ENCODE data around the gene PTPRF. TPM values are rescaled to one million over a fixed set of nuclear protein-coding genes. Genes with fewer than 3 reads are reported as not detected.

Gene PTPRF
- total RNA-seq, 4 donors from 2014 or later: 104 to 243 (median 112) TPM

DNA sequence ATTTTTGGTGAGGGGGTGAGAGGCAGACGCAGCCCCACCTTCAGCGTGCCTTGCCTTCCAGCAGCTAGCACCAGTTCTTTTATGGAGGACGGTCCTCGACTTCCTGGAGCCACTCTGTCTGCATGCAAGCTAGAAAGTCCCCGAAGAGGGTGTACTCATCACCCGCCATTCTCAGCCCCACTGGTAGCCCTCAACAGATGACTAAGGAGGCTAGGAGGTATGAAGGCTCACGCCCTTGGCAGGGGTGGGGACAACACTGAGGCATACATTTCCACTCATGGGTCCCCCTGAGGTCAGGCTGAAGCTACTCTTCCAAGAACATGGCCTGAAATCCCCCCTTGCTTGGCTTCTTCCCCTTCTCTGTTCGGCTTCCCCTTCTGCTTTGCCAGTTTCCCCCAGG is 8.9 kb upstream of the PTPRF start:
- intact Hi-C loops (cut with DNase I): loop anchor here (10.0 kb wide), 1 partner anchor 233 kb away; no protein-coding TSS in a partner anchor
- TF ChIP-seq POLR2A (IDR thresholded peaks at IDR 0.05): no peak
- TF ChIP-seq, protein P1, sequence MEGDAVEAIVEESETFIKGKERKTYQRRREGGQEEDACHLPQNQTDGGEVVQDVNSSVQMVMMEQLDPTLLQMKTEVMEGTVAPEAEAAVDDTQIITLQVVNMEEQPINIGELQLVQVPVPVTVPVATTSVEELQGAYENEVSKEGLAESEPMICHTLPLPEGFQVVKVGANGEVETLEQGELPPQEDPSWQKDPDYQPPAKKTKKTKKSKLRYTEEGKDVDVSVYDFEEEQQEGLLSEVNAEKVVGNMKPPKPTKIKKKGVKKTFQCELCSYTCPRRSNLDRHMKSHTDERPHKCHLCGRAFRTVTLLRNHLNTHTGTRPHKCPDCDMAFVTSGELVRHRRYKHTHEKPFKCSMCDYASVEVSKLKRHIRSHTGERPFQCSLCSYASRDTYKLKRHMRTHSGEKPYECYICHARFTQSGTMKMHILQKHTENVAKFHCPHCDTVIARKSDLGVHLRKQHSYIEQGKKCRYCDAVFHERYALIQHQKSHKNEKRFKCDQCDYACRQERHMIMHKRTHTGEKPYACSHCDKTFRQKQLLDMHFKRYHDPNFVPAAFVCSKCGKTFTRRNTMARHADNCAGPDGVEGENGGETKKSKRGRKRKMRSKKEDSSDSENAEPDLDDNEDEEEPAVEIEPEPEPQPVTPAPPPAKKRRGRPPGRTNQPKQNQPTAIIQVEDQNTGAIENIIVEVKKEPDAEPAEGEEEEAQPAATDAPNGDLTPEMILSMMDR (IDR thresholded peaks at IDR 0.05): no peak
- no peak overlapping the region for H3K27ac ChIP-seq
- DNase-seq: no peak
- H3K27me3 ChIP-seq: peaks cover 0 to 40% (median 0%) of the 10 kb centered on the region in 4 donors
- no peaks in the 10 kb centered on the region for H3K4me1 ChIP-seq
- no peaks in the 10 kb centered on the region for H3K9me3 ChIP-seq
- no peaks in the 10 kb centered on the region for H3K36me3 ChIP-seq
- WGBS, 2 donors: 66 to 84% methylated on average over 4 to 8 of the region's 8 CpGs
- H3K4me3 ChIP-seq: no peak overlapping the region

DNA sequence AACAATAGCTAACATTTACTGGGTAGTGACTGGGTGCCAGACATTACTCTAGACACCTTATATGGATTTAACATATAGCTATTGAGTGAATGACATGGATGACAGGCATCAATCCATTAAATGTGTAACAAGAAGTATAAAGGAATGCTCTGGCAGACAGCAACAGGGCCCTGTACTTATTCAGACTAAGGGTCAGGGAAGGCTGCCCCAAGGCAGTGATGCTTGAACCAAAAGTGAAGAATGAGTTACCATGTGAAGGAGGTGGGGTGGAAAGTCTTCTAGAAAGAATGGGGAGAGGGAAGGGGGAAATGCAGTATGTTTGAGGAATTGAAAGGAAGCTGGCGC is 8.3 kb upstream of the PTPRF start:
- peaks cover 0 to 40% (median 0%) of the 10 kb centered on the region in 4 donors for H3K27me3 ChIP-seq
- no peak for TF ChIP-seq POLR2A (IDR thresholded peaks at IDR 0.05)
- TF ChIP-seq, protein P1 (IDR thresholded peaks at IDR 0.05): no peak
- no peak overlapping the region for H3K4me3 ChIP-seq
- 87 to 95% methylated on average over 1 of the region's 1 CpG for WGBS, 2 donors
- no peaks in the 10 kb centered on the region for H3K36me3 ChIP-seq
- no peak for DNase-seq
- H3K27ac ChIP-seq: no peak overlapping the region
- H3K9me3 ChIP-seq: no peaks in the 10 kb centered on the region
- intact Hi-C loops (cut with DNase I): loop anchor here (10.0 kb wide), 1 partner anchor 232 kb away; no protein-coding TSS in a partner anchor
- H3K4me1 ChIP-seq: no peaks in the 10 kb centered on the region

DNA sequence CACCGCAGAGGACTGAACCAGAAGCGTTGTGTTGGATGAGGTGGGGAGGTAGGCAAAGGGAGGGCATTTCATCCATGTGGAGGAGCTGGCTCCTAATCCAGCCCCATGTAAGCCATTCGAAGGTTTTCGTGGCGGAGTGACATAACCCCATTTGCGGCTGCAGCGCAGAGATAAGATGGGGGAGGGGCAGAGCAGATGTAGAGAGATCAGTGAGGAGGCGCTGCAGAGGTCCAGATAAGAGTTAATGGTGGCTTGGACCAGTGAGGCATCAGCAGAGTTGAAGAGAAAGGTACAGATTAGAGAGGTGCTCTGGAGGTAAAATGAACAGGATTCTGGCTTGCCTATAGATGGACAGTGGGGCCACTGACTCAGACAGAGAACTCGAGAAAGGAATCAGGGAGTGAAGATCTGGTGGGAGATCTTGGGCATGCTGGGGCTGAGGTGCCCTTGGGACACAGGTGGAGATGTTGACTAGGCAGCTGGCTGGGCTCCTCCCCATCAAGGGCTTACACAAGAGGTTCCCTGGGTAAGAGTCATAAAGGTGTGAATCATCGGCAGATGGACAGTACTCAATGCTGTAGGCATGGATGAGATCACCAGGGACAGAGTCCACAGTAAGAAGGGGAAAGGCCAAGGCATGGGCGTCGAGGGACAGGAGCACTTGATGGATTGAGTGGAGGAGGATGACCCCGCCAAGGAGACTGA is 7.8 kb upstream of the PTPRF start:
- intact Hi-C loops (cut with DNase I): loop anchor here (10.0 kb wide), 1 partner anchor 232 kb away; no protein-coding TSS in a partner anchor
- 53 to 71% methylated on average over 13 of the region's 13 CpGs for WGBS, 2 donors
- H3K27ac ChIP-seq: no peak overlapping the region
- TF ChIP-seq POLR2A (IDR thresholded peaks at IDR 0.05): no peak
- TF ChIP-seq, protein P1 (IDR thresholded peaks at IDR 0.05): no peak
- H3K4me3 ChIP-seq: no peak overlapping the region
- peaks cover 0 to 38% (median 0%) of the 10 kb centered on the region in 4 donors for H3K27me3 ChIP-seq
- no peaks in the 10 kb centered on the region for H3K9me3 ChIP-seq
- no peaks in the 10 kb centered on the region for H3K4me1 ChIP-seq
- no peak for DNase-seq
- no peaks in the 10 kb centered on the region for H3K36me3 ChIP-seq

DNA sequence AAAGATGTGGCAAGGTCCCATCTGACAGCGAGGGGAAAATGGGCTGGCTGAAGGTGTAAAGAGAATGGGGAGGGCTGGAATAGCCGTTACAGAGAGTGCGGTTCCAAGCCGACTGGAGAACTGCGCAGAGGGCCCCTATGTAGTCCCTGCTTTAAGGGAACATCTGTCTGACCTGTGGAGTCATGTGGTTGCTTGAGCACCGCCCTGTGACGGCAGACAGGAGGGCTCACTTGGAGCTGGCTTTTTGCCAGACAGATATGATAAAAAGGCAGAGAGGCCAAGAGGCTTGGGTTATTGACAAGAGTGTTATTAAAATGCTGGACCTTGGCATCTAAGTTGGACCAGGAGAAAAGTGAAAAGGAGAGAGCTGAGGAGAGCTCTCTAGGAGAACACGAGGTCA is 5.9 kb upstream of the PTPRF start:
- Histone ChIP-seq H3K36me3 (no peaks in the 10 kb centered on the region), H3K27me3 (peaks cover 0 to 21% (median 0%) of the 10 kb centered on the region in 4 donors), H3K4me3 (no peak overlapping the region), H3K27ac (no peak overlapping the region), H3K4me1 (peaks cover 0 to 10% (median 4%) of the 10 kb centered on the region in 3 donors), H3K9me3 (no peaks in the 10 kb centered on the region)
- TF ChIP-seq, protein P1 (IDR thresholded peaks at IDR 0.05): no peak
- TF ChIP-seq POLR2A (IDR thresholded peaks at IDR 0.05): no peak
- DNase-seq: no peak
- WGBS, 2 donors: 71 to 75% methylated on average over 8 of the region's 8 CpGs
- intact Hi-C loops (cut with DNase I): loop anchor here (10.0 kb wide), 1 partner anchor 230 kb away; no protein-coding TSS in a partner anchor

DNA sequence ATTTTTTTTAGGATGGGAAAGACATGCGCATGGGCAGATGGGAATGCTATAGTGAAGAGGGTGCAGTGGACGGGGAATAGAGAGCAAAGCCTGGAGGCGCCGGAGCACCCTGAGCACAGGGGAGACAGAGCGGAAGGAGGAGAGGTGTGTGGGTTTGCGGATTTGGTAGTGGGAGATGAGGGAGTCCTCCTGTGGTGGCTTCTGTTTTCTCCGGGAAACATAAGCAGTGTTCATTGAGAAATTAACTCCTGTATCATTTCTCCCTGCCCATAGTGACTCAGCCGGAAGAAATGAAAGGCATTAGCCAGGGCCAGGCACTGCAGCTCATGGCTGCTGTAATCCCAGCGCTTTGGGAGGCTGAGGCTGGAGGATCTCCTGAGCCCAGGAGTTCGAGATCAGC is 4.7 kb upstream of the PTPRF start:
- TF ChIP-seq POLR2A (IDR thresholded peaks at IDR 0.05): no peak
- TF ChIP-seq, protein P1 (IDR thresholded peaks at IDR 0.05): no peak
- Histone ChIP-seq H3K4me3 (no peak overlapping the region), H3K9me3 (no peaks in the 10 kb centered on the region), H3K4me1 (peaks cover 0 to 19% (median 11%) of the 10 kb centered on the region in 3 donors), H3K27ac (no peak overlapping the region), H3K36me3 (no peaks in the 10 kb centered on the region), H3K27me3 (peaks cover 0 to 21% (median 0%) of the 10 kb centered on the region in 4 donors)
- intact Hi-C loops (cut with DNase I): loop anchor here (10.0 kb wide), 1 partner anchor 229 kb away; no protein-coding TSS in a partner anchor
- no peak for DNase-seq
- 78 to 81% methylated on average over 10 of the region's 10 CpGs for WGBS, 2 donors

Data from esophagus squamous epithelium (tissue), 5 donors.